Measurements from ENCODE around the gene GC.
"Not testable (repeated sequence)": the region's sequence is repeated elsewhere in the genome, so short reads cannot be mapped to it uniquely, and the experiment has no call there.

DNA sequence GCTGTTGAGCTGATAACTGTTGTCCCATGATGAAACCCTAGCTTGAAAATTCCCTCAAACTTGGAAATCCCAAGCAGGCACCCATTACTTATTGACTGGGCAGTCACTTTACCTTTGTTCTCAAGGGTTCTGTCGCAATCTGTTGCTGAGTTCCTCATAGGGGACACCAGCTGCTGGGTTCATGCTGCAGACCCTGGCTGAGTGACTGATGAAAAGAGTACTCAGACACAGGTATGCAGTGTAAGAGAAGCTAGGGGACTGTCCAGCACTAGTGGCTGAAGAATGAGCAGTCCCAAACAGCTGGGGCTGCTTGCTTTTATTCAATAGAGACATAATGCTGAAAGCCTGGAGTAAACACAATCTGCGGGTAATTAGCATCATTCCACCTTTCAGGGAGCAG, 21.4 kb upstream of the GC start:
- TF ChIP-seq CTCF, POLR2A (IDR thresholded peaks at IDR 0.05): not testable (repeated sequence)

Data from thyroid gland (tissue), 4 donors.